Measurements from ENCODE around the gene WARS2.

- TF ChIP-seq REST (IDR thresholded peaks at IDR 0.05; ENCODE audit: insufficient read depth in 1 of 2, low read depth in 2 of 2, low read length in 2 of 2): no peak
- TF ChIP-seq POLR2AphosphoS5 (IDR thresholded peaks at IDR 0.05; ENCODE audit: low read depth, low read length): no peak
- TF ChIP-seq SIN3A (IDR thresholded peaks at IDR 0.05; ENCODE audit: borderline replicate concordance, insufficient read depth, low read length): no peak
- no peak for TF ChIP-seq TAF1 (IDR thresholded peaks at IDR 0.05; ENCODE audit: borderline replicate concordance, insufficient read depth, low read length)
Measured at GRCh38 chr1:119015547-119015946, 124.9 kb downstream of the WARS2 start.
